DMS114 treated with DMSO at 0.1 percent for 48 hours (cell line): ENCODE results near the gene INPP5F.

Experiments used
- DNase-seq: peaks from one replicate; lab custom pipeline; 2025; ENCODE audit not compliant: unreplicated experiment; lab: John Stamatoyannopoulos, UW

INPP5F gene

GRCh38 chr10:119817991-119818888, 92.4 kb downstream of the INPP5F start:
- no peak for DNase-seq

- no peak for DNase-seq
These were observed 93.0 kb downstream of the INPP5F start for GRCh38 chr10:119818889-119819270.

- DNase-seq = no peak
These were observed 95.3 kb downstream of the INPP5F start for GRCh38 chr10:119821182-119821581.

GRCh38 chr10:119824299-119824698, 98.4 kb downstream of the INPP5F start:
- DNase-seq = no peak

- no peak for DNase-seq
These were observed 100.9 kb downstream of the INPP5F start for GRCh38 chr10:119826771-119827170.

GRCh38 chr10:119827430-119827829, 101.6 kb downstream of the INPP5F start:
- no peak for DNase-seq

GRCh38 chr10:119829429-119829828, 103.6 kb downstream of the INPP5F start:
- no peak for DNase-seq

GRCh38 chr10:119830851-119831250, 105.0 kb downstream of the INPP5F start:
- DNase-seq = no peak

GRCh38 chr10:119831656-119832055, 105.8 kb downstream of the INPP5F start:
- no peak for DNase-seq

GRCh38 chr10:119832951-119833350, 107.1 kb downstream of the INPP5F start:
- DNase-seq = no peak

GRCh38 chr10:119834188-119834587, 108.3 kb downstream of the INPP5F start:
- DNase-seq = no peak

GRCh38 chr10:119845656-119846055, 119.8 kb downstream of the INPP5F start:
- DNase-seq = no peak

- DNase-seq = no peak
These were observed 123.4 kb downstream of the INPP5F start for GRCh38 chr10:119849031-119849789.

GRCh38 chr10:119849944-119850343, 124.1 kb downstream of the INPP5F start:
- DNase-seq = no peak

GRCh38 chr10:119852277-119852676, 126.4 kb downstream of the INPP5F start:
- no peak for DNase-seq

GRCh38 chr10:119852822-119853221, 127.0 kb downstream of the INPP5F start:
- no peak for DNase-seq

- DNase-seq = no peak
These were observed 127.7 kb downstream of the INPP5F start for GRCh38 chr10:119853574-119853973.

- no peak for DNase-seq
These were observed 132.2 kb downstream of the INPP5F start for GRCh38 chr10:119858063-119858462.

GRCh38 chr10:119859420-119860258, 133.8 kb downstream of the INPP5F start:
- DNase-seq = peak; percentile 34

- DNase-seq = no peak
These were observed 135.2 kb downstream of the INPP5F start for GRCh38 chr10:119860866-119861607.

GRCh38 chr10:119862524-119862923, 136.7 kb downstream of the INPP5F start:
- DNase-seq = no peak
